Mesenchymal stem cell (in vitro differentiated cells and primary cell): ENCODE results near the gene TMEM263.

Source experiments
- DNase-seq: peaks from one replicate; pipeline ENCODE4 v3.0.0-alpha.2; 2013
- H2AFZ ChIP-seq: one replicate; pipeline ENCODE4 v1.6.1; 2013; ENCODE audit warnings: low read depth, mild to moderate bottlenecking, control low read depth, inconsistent platforms, low read length, moderate library complexity
- H2AK5ac ChIP-seq: 2 replicates; pipeline ENCODE4 v1.6.1; 2013; ENCODE audit warnings: low read length, moderate library complexity, mild to moderate bottlenecking, inconsistent platforms; ENCODE audit not compliant: severe bottlenecking
- H2BK120ac ChIP-seq: one replicate; pipeline ENCODE4 v1.6.1; 2013; ENCODE audit warnings: low read depth, mild to moderate bottlenecking, inconsistent platforms, low read length, moderate library complexity
- H2BK12ac ChIP-seq, 2 experiments: one replicate each; pipeline ENCODE4 v1.6.1; 2013; ENCODE audit warnings: inconsistent platforms in 2 of 2, low read length in 2 of 2, mild to moderate bottlenecking in 2 of 2, moderate library complexity in 2 of 2, control low read depth in 1 of 2
- H2BK15ac ChIP-seq: one replicate; pipeline ENCODE4 v1.6.1; 2013; ENCODE audit warnings: mild to moderate bottlenecking, low read depth, inconsistent platforms; ENCODE audit not compliant: poor library complexity, severe bottlenecking
- H2BK5ac ChIP-seq: 2 replicates; pipeline ENCODE4 v1.6.1; 2013; ENCODE audit warnings: low read depth, mild to moderate bottlenecking, low read length, control low read depth, inconsistent platforms; ENCODE audit not compliant: poor library complexity, severe bottlenecking
- H3K14ac ChIP-seq, 2 experiments: one replicate each; pipeline ENCODE4 v1.6.1; 2013; ENCODE audit warnings: inconsistent platforms in 2 of 2, low read length in 2 of 2, control low read depth in 1 of 2, mild to moderate bottlenecking in 1 of 2, moderate library complexity in 1 of 2
- H3K18ac ChIP-seq, 2 experiments: one replicate each; pipeline ENCODE4 v1.6.1; 2013; ENCODE audit warnings: inconsistent platforms in 2 of 2, low read length in 2 of 2, control low read depth in 1 of 2, low read depth in 1 of 2, mild to moderate bottlenecking in 1 of 2
- H3K23ac ChIP-seq, 2 experiments: one replicate each; pipeline ENCODE4 v1.6.1; 2013; ENCODE audit warnings: inconsistent platforms in 2 of 2, low read length in 2 of 2, mild to moderate bottlenecking in 2 of 2, moderate library complexity in 2 of 2, control low read depth in 1 of 2
- H3K27ac ChIP-seq: 2 replicates; pipeline ENCODE4 v1.5.1; 2013; ENCODE audit warnings: mild to moderate bottlenecking, moderate library complexity, low read length, control low read depth, inconsistent platforms; ENCODE audit not compliant: poor library complexity, severe bottlenecking
- H3K27me3 ChIP-seq, 2 experiments: 2 replicates each; pipeline versions ENCODE4 v1.6.1 to v1.7.0; 2013; ENCODE audit warnings: low read length in 2 of 2, mild to moderate bottlenecking in 2 of 2, moderate library complexity in 2 of 2, control low read depth in 1 of 2, inconsistent platforms in 1 of 2; ENCODE audit not compliant: control insufficient read depth in 1 of 2, insufficient read depth in 1 of 2
- H3K36me3 ChIP-seq, 2 experiments: 2 replicates each; pipeline versions ENCODE4 v1.6.1 to v1.7.0; 2013; ENCODE audit warnings: low read length in 2 of 2, control low read depth in 1 of 2, inconsistent platforms in 1 of 2, low read depth in 1 of 2, mild to moderate bottlenecking in 1 of 2; ENCODE audit not compliant: insufficient read depth in 2 of 2, control insufficient read depth in 1 of 2
- H3K4ac ChIP-seq, 2 experiments: one replicate each; pipeline ENCODE4 v1.6.1; 2013; ENCODE audit warnings: inconsistent platforms in 2 of 2, low read length in 2 of 2, mild to moderate bottlenecking in 2 of 2, moderate library complexity in 2 of 2, control low read depth in 1 of 2, low read depth in 1 of 2
- H3K4me1 ChIP-seq: 2 replicates; pipeline ENCODE4 v1.6.1; 2013; ENCODE audit warnings: low read depth, low read length, control low read depth; ENCODE audit not compliant: control insufficient read depth, insufficient read depth
- H3K4me2 ChIP-seq: 2 replicates; pipeline ENCODE4 v1.6.1; 2013; ENCODE audit warnings: low read length, mild to moderate bottlenecking, inconsistent platforms; ENCODE audit not compliant: poor library complexity, severe bottlenecking
- H3K4me3 ChIP-seq, 2 experiments: 2 replicates each; pipeline versions ENCODE4 v1.5.1 to v1.7.0; 2013; ENCODE audit warnings: low read length in 2 of 2, mild to moderate bottlenecking in 2 of 2, control low read depth in 1 of 2, low read depth in 1 of 2; ENCODE audit not compliant: insufficient read depth in 1 of 2
- H3K79me1 ChIP-seq: replicated peaks from 2 replicates; pipeline ENCODE4 v1.6.1; 2013; ENCODE audit warnings: mild to moderate bottlenecking, control low read depth, low read length, inconsistent platforms; ENCODE audit not compliant: poor library complexity, severe bottlenecking
- H3K9ac ChIP-seq: 2 replicates; pipeline ENCODE4 v1.7.0; 2013; ENCODE audit warnings: mild to moderate bottlenecking, low read length, moderate library complexity
- H3K9me3 ChIP-seq: 2 replicates; pipeline ENCODE4 v1.7.0; 2013; ENCODE audit warnings: mild to moderate bottlenecking, low read length; ENCODE audit not compliant: control insufficient read depth
- H4K8ac ChIP-seq: one replicate; pipeline ENCODE4 v1.6.1; 2013; ENCODE audit warnings: inconsistent platforms, mild to moderate bottlenecking, low read length, moderate library complexity
- H4K91ac ChIP-seq: one replicate; pipeline ENCODE4 v1.6.1; 2013; ENCODE audit warnings: mild to moderate bottlenecking, low read length, inconsistent platforms
- WGBS: methylation state at CpG from one replicate; pipeline ENCODE4 v1.1.7; 2013; ENCODE audit warnings: mixed read lengths; 5-methylcytosine and 5-hydroxymethylcytosine counted together

Gene TMEM263

DNA sequence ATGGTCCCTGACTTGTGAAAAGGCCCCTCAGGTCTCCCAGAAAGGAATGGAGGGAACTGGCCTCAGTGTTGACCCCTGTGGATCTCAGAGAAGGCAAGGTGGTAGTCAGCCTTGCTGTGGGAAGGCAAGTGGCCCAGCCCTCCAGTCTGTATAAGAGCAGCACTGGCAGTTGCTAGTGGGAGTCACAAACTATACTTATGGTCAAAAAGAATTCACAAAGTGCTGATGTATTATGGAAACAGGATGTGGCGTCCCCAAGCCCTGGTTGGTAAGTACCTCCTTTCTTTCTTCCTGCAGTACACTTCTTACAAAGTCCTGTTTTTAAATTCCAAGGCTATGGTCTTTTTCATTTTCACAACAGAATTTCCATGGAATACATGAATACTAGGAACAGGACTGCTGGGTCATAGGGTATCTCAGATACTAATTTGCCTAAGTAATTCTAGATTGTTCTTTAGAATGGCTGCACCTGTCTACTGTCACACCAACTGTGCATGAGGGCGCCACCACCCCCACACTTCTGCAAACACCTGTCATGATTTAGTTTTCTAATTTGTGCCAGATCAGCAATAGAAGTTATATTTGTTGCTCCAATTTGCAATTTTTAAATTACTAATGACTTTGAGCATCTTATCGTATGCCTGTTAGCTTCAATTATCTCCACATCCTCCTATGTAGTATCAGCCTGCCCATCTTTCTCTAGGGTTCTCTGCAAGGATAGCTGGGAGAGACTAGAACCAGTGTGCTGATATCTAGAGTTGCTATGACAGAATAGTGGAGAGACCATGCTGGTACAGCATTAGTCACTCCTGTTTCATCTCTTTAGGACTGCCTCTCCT is 40.7 kb upstream of the TMEM263 start:
- Histone ChIP-seq H2AFZ (no peak overlapping the region), H2BK12ac (no peak overlapping the region), H3K27me3 (peaks cover 0 to 2% of the 10 kb centered on the region in 2 experiments), H3K79me1 (no peaks in the 10 kb centered on the region), H4K8ac (no peak overlapping the region), H3K27ac (no peak overlapping the region), H3K4me1 (no peaks in the 10 kb centered on the region), H4K91ac (no peak overlapping the region), H3K23ac (no peak overlapping the region), H3K9ac (no peak overlapping the region), H3K9me3 (no peaks in the 10 kb centered on the region), H3K36me3 (no peaks in the 10 kb centered on the region), H2BK5ac (no peak overlapping the region), H3K18ac (no peak overlapping the region), H3K4ac (no peak overlapping the region), H2BK15ac (no peak overlapping the region), H2AK5ac (no peak overlapping the region), H2BK120ac (no peak overlapping the region), H3K4me2 (no peak overlapping the region), H3K4me3 (no peak overlapping the region), H3K14ac (no peak overlapping the region)
- WGBS, result 84% methylated on average over 2 of the region's 3 CpGs
- no peak for DNase-seq

DNA sequence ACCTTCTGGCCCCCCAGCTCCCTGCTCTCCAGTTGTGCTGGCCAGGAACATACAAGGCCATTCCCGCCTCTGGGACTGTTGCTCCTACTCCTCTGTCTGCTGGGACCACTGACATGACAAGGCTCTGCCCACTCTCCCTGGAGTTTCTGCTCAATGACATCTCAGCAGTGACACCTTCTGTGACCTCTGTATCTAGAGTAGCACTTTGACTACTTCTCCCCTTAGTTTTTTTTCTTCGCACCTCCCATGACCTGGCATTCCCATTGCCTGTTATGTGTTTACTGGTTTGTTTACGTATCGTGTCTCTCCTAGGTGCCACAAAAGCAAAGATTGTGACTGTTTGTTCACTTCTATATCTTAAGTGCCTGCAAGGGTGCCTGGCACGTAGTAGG is 40.1 kb upstream of the TMEM263 start:
- no peaks in the 10 kb centered on the region for H3K9me3 ChIP-seq

DNA sequence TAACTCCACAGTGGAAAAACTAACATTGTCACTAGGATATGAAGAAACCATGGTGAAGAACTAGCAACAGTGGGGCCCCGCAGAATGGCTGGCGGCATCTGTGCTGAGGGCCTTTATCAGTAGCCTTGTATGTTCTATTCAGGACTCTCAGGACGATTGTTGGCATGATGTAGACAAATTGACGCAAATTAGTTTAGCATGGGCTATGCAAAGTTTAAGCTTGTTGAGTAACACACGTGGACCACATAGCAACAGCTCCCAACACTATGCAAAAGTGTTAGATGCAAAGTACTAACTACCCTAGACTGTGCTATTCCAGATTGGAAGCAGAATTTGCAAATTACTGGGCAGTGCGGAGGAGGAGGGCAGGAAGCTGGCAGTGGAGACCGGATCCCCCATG is 38.2 kb upstream of the TMEM263 start:
- H2AFZ ChIP-seq, result no peak overlapping the region
- no peak overlapping the region for H2BK120ac ChIP-seq
- peaks cover 7 to 9% of the 10 kb centered on the region in 2 experiments for H3K27me3 ChIP-seq
- H3K4me3 ChIP-seq, result no peak overlapping the region
- H3K9me3 ChIP-seq, result no peaks in the 10 kb centered on the region
- H3K4me2 ChIP-seq, result no peak overlapping the region
- no peak overlapping the region for H4K91ac ChIP-seq
- no peaks in the 10 kb centered on the region for H3K79me1 ChIP-seq
- H4K8ac ChIP-seq, result no peak overlapping the region
- H3K36me3 ChIP-seq, result no peaks in the 10 kb centered on the region
- no peak overlapping the region for H2BK12ac ChIP-seq
- H3K18ac ChIP-seq, result no peak overlapping the region
- H2BK5ac ChIP-seq, result no peak overlapping the region
- no peak overlapping the region for H2BK15ac ChIP-seq
- H3K27ac ChIP-seq, result no peak overlapping the region
- H2AK5ac ChIP-seq, result no peak overlapping the region
- no peak overlapping the region for H3K9ac ChIP-seq
- no peak overlapping the region for H3K4ac ChIP-seq
- H3K14ac ChIP-seq, result no peak overlapping the region
- WGBS, result 68% methylated on average over 7 of the region's 7 CpGs
- DNase-seq, result no peak
- H3K23ac ChIP-seq, result no peak overlapping the region
- no peaks in the 10 kb centered on the region for H3K4me1 ChIP-seq

More for the DNA sequence above, 40.1 kb upstream of the TMEM263 start:
- Histone ChIP-seq H3K18ac (no peak overlapping the region), H3K4me1 (no peaks in the 10 kb centered on the region), H2BK12ac (no peak overlapping the region), H3K4me2 (no peak overlapping the region), H3K9ac (no peak overlapping the region), H4K8ac (no peak overlapping the region), H3K4ac (no peak overlapping the region), H3K79me1 (no peaks in the 10 kb centered on the region), H3K14ac (no peak overlapping the region), H3K27me3 (peaks cover 0 to 2% of the 10 kb centered on the region in 2 experiments), H3K27ac (no peak overlapping the region), H2AK5ac (no peak overlapping the region), H2BK15ac (no peak overlapping the region), H4K91ac (no peak overlapping the region), H2BK120ac (no peak overlapping the region), H2BK5ac (no peak overlapping the region), H3K36me3 (no peaks in the 10 kb centered on the region), H3K4me3 (no peak overlapping the region), H2AFZ (no peak overlapping the region), H3K23ac (no peak overlapping the region)
- no peak for DNase-seq
- 87% methylated on average over 4 of the region's 5 CpGs for WGBS

DNA sequence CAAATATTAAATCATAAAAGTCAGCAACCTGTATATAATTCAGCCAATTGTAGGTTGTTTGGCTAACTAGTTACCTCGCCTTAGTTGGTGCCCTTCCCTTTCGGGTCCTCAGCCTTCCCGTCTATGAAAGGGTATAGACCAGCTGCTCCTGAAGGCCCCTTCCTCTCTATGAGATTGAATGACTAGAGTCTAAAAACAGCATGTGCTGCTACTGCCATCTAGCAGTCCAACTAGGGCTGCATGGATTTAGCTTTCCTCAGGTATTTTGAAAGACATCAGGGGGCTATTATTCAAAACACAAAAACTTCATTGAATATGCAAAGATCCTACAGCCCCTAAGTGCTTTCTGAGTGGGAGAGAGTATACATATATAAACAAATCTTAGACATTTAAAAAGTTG is 37.0 kb upstream of the TMEM263 start:
- DNase-seq, result peak; percentile 28
- Histone ChIP-seq H3K9me3 (no peaks in the 10 kb centered on the region), H2BK120ac (no peak overlapping the region), H3K18ac (no peak overlapping the region), H2AFZ (no peak overlapping the region), H3K79me1 (no peaks in the 10 kb centered on the region), H3K36me3 (no peaks in the 10 kb centered on the region), H3K23ac (no peak overlapping the region), H3K4me2 (no peak overlapping the region), H4K8ac (no peak overlapping the region), H2BK5ac (no peak overlapping the region), H3K27ac (no peak overlapping the region), H3K4me3 (no peak overlapping the region), H4K91ac (no peak overlapping the region), H2AK5ac (no peak overlapping the region), H3K14ac (no peak overlapping the region), H2BK15ac (no peak overlapping the region), H3K4me1 (no peaks in the 10 kb centered on the region), H3K27me3 (peaks cover 5 to 9% of the 10 kb centered on the region in 2 experiments), H2BK12ac (no peak overlapping the region), H3K9ac (no peak overlapping the region), H3K4ac (no peak overlapping the region)
- 13% methylated on average over 3 of the region's 3 CpGs for WGBS
